WTC11 (cell line): ENCODE results near the gene C1QB.

Experiments used
- ATF1 ChIP-seq: sonication (generic); formaldehyde crosslinking; IDR thresholded peaks from 2 replicates; pipeline ENCODE4 v1.8.1; 2023; ENCODE audit warnings: mild to moderate bottlenecking, moderate library complexity, missing genetic modification reagents
- CREM ChIP-seq: sonication (generic); formaldehyde crosslinking; IDR thresholded peaks from 2 replicates; pipeline ENCODE4 v1.8.1; 2022; ENCODE audit warnings: mild to moderate bottlenecking, missing genetic modification reagents, moderate library complexity
- CTCF ChIP-seq: fragments of 200-600 bp; IDR thresholded peaks from 2 replicates; pipeline ENCODE4 v1.8.0; 2022; ENCODE audit warnings: antibody characterized with exemption
- EMX1 ChIP-seq: fragments of 250-450 bp; sonication (Bioruptor Pico); IDR thresholded peaks from 2 replicates; pipeline ENCODE4 v1.8.0; 2021; ENCODE audit warnings: mild to moderate bottlenecking
- FOXJ3 ChIP-seq: sonication (generic); formaldehyde crosslinking; IDR thresholded peaks from 2 replicates; pipeline ENCODE4 v1.9.0; 2021; ENCODE audit warnings: missing genetic modification reagents, mild to moderate bottlenecking, borderline replicate concordance
- GTF2I ChIP-seq: fragments of 250-450 bp; sonication (Bioruptor Pico); conservative IDR thresholded peaks from 2 replicates; pipeline ENCODE4 v1.4.0; 2021; ENCODE audit warnings: mild to moderate bottlenecking
- JUN ChIP-seq: sonication (generic); formaldehyde crosslinking; IDR thresholded peaks from 2 replicates; pipeline ENCODE4 v1.8.0; 2023; ENCODE audit warnings: mild to moderate bottlenecking, missing genetic modification reagents
- MXD4 ChIP-seq: fragments of 250-450 bp; sonication (Bioruptor Pico); IDR thresholded peaks from 2 replicates; pipeline ENCODE4 v1.8.0; 2021; ENCODE audit warnings: mild to moderate bottlenecking, moderate library complexity, borderline replicate concordance
- TEAD1 ChIP-seq: sonication (generic); formaldehyde crosslinking; IDR thresholded peaks from 2 replicates; pipeline ENCODE4 v1.8.0; 2022; ENCODE audit warnings: mild to moderate bottlenecking, missing genetic modification reagents
- TEAD4 ChIP-seq: sonication (generic); formaldehyde crosslinking; IDR thresholded peaks from 2 replicates; pipeline ENCODE4 v1.8.0; 2022; ENCODE audit warnings: mild to moderate bottlenecking, missing genetic modification reagents
- USF1 ChIP-seq: sonication (generic); formaldehyde crosslinking; IDR thresholded peaks from 2 replicates; pipeline ENCODE4 v1.8.0; 2022; ENCODE audit warnings: mild to moderate bottlenecking, missing genetic modification reagents
- ZNF232 ChIP-seq: sonication (generic); formaldehyde crosslinking; IDR thresholded peaks from 2 replicates; pipeline ENCODE4 v1.8.0; 2022; ENCODE audit warnings: mild to moderate bottlenecking, missing genetic modification reagents
- TF ChIP-seq, protein P1 (sequence below): sonication (generic); formaldehyde crosslinking; IDR thresholded peaks from 2 replicates; pipeline ENCODE4 v1.8.1; 2023; ENCODE audit warnings: mild to moderate bottlenecking, missing genetic modification reagents
- TF ChIP-seq, protein P2 (sequence below): sonication (generic); formaldehyde crosslinking; IDR thresholded peaks from 2 replicates; pipeline ENCODE4 v1.8.0; 2023; ENCODE audit warnings: missing genetic modification reagents, mild to moderate bottlenecking, borderline replicate concordance

DNA sequence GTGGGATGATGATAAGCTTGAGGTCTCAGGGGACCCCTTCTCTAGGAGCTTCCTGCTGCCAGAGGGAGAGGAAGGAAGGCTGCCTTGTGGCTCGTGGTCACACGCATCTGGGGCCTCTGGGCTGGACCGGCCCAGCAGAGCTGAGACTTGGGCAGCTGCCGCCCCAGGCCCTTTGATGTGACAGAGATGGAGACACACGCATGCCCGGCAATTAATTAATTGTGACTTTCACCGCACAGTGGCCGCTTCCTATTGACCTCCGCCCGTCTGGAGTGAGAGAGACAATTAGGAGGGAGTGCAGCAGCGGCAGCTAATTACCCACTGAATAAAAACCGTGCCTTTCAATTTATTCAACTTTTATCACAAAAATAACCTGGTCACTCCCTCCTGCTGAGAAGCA, 33.2 kb upstream of the C1QB start:
- TF ChIP-seq FOXJ3 = no peak
- no peak for TF ChIP-seq GTF2I (CRISPR knock-in tag)
- no peak for TF ChIP-seq CTCF
- TF ChIP-seq, protein P1, sequence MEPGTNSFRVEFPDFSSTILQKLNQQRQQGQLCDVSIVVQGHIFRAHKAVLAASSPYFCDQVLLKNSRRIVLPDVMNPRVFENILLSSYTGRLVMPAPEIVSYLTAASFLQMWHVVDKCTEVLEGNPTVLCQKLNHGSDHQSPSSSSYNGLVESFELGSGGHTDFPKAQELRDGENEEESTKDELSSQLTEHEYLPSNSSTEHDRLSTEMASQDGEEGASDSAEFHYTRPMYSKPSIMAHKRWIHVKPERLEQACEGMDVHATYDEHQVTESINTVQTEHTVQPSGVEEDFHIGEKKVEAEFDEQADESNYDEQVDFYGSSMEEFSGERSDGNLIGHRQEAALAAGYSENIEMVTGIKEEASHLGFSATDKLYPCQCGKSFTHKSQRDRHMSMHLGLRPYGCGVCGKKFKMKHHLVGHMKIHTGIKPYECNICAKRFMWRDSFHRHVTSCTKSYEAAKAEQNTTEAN (CRISPR knock-in tag) = no peak
- TF ChIP-seq TEAD1 (CRISPR knock-in tag) = no peak
- TF ChIP-seq JUN (CRISPR knock-in tag) = no peak
- TF ChIP-seq CREM = no peak
- no peak for TF ChIP-seq ZNF232 (CRISPR knock-in tag)
- no peak for TF ChIP-seq ATF1 (CRISPR knock-in tag)
- no peak for TF ChIP-seq MXD4 (CRISPR knock-in tag)
- TF ChIP-seq EMX1 = no peak
- TF ChIP-seq TEAD4 (CRISPR knock-in tag) = no peak
- TF ChIP-seq, protein P2, sequence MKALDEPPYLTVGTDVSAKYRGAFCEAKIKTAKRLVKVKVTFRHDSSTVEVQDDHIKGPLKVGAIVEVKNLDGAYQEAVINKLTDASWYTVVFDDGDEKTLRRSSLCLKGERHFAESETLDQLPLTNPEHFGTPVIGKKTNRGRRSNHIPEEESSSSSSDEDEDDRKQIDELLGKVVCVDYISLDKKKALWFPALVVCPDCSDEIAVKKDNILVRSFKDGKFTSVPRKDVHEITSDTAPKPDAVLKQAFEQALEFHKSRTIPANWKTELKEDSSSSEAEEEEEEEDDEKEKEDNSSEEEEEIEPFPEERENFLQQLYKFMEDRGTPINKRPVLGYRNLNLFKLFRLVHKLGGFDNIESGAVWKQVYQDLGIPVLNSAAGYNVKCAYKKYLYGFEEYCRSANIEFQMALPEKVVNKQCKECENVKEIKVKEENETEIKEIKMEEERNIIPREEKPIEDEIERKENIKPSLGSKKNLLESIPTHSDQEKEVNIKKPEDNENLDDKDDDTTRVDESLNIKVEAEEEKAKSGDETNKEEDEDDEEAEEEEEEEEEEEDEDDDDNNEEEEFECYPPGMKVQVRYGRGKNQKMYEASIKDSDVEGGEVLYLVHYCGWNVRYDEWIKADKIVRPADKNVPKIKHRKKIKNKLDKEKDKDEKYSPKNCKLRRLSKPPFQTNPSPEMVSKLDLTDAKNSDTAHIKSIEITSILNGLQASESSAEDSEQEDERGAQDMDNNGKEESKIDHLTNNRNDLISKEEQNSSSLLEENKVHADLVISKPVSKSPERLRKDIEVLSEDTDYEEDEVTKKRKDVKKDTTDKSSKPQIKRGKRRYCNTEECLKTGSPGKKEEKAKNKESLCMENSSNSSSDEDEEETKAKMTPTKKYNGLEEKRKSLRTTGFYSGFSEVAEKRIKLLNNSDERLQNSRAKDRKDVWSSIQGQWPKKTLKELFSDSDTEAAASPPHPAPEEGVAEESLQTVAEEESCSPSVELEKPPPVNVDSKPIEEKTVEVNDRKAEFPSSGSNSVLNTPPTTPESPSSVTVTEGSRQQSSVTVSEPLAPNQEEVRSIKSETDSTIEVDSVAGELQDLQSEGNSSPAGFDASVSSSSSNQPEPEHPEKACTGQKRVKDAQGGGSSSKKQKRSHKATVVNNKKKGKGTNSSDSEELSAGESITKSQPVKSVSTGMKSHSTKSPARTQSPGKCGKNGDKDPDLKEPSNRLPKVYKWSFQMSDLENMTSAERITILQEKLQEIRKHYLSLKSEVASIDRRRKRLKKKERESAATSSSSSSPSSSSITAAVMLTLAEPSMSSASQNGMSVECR (CRISPR knock-in tag) = no peak
- no peak for TF ChIP-seq USF1
